SK-N-MC (cell line): ENCODE results near the gene TMEM141.

Source experiments
- EZH2 ChIP-seq: fragments of 200-600 bp; sonication (generic); IDR thresholded peaks from one replicate; pipeline ENCODE4 v1.6.1; 2017; ENCODE audit warnings: antibody characterized with exemption
- FOXP2 ChIP-seq: optimal IDR thresholded peaks from 2 replicates; pipeline ENCODE3; 2011; ENCODE audit warnings: mild to moderate bottlenecking, moderate library complexity; ENCODE audit not compliant: insufficient read depth; ENCODE audit errors: extremely low read length, control extremely low read depth
- POLR2AphosphoS5 ChIP-seq: IDR thresholded peaks from 2 replicates; pipeline ENCODE4 v1.6.1; 2012; ENCODE audit warnings: mild to moderate bottlenecking, low read depth, low read length, borderline replicate concordance

GRCh38 chr9:136759001-136759400, 32.1 kb upstream of the TMEM141 start:
- TF ChIP-seq POLR2AphosphoS5 (no peak), EZH2 (no peak), FOXP2 (no peak)
